Dermis microvascular lymphatic vessel endothelial cell (primary cell): ENCODE measurements around the gene ENTPD2. TPM values are rescaled to one million over a fixed set of nuclear protein-coding genes. Genes with fewer than 3 reads are reported as not detected.

Experiments used
- DNase-seq, 2 donors: peaks; one replicate each; pipeline versions ENCODE4 v3.0.0 to v3.0.0-alpha.2; 2010; ENCODE audit warnings: low read depth in 2 of 2
- total RNA-seq: library from RNA; depleted of rRNA; stranded (reverse); fragments of >200 nt; gene quantifications from 2 replicates; pipeline ENCODE4 v1.2.1, GENCODE V29; 2014

Gene ENTPD2
- total RNA-seq = not detected in 2 replicates

- no peak for DNase-seq
These were observed at the start of gene ENTPD2 for GRCh38 chr9:137053944-137054931. TSS of gene ENTPD2 (minus strand) at chr9:137054061. CDS start at chr9:137053997, 64 bp downstream.

DNA sequence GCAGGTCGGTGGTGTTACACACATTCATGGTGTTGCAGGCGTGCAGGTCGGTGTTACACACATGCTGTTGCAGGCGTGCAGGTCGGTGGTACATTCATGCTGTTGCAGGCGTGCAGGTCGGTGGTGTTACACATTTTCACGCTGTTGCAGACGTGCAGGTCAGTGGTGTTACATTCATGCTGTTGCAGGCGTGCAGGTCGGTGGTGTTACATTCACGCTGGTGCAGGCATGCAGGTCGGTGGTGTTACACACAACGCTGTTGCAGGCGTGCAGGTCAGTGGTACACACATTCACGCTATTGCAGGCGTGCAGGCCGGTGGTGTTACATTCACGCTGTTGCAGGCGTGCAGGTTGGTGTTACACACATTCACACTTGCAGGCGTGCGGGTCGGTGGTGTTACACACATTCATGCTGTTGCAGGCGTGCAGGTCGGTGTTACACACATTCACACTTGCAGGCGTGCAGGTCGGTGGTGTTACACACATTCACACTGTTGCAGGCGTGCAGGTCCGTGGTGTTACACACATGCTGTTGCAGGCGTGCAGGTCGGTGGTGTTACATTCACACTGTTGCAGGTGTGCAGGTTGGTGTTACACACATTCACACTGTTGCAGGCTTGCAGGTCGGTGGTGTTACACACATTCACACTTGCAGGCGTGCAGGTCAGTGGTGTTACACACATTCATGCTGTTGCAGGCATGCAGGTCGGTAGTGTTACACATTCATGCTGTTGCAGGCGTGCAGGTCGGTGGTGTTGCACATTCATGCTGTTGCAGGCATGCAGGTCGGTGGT is 49.5 kb upstream of the ENTPD2 start:
- no peak for DNase-seq

GRCh38 chr9:137099231-137099630 is 45.4 kb upstream of the ENTPD2 start:
- no peak for DNase-seq

DNA sequence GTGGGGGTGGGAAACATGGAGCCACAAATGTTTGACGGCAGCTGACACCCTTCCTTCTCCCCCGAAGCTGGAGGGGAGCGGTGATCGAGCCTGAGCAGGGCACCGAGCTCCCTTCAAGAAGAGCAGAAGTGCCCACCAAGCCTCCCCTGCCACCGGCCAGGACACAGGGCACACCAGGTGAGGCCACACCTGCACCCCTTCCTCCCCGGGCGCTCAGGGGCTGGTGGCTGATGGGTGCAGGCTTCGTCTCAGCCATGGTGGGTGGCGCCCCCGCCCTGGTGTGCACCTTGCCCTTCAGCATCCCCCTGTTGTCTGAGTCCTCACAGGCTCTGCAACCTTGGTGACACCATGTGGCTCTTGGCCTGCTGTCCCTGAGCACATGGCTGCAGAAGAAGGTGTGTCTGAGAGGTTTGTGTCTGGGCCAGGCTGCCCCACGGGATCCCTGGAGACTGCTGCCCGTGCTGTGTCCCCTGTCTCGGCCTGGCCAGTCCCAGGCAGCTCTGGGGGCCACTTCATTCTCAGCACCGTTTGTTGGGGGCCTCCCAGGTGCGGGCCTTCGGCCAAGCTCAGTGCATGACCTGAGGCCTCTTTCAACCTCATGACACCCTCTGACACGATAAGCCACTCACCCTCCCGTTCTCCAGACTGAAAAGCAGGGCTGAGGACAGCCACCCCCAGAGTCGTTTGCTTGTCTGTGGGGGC is 44.1 kb upstream of the ENTPD2 start:
- no peak for DNase-seq

DNA sequence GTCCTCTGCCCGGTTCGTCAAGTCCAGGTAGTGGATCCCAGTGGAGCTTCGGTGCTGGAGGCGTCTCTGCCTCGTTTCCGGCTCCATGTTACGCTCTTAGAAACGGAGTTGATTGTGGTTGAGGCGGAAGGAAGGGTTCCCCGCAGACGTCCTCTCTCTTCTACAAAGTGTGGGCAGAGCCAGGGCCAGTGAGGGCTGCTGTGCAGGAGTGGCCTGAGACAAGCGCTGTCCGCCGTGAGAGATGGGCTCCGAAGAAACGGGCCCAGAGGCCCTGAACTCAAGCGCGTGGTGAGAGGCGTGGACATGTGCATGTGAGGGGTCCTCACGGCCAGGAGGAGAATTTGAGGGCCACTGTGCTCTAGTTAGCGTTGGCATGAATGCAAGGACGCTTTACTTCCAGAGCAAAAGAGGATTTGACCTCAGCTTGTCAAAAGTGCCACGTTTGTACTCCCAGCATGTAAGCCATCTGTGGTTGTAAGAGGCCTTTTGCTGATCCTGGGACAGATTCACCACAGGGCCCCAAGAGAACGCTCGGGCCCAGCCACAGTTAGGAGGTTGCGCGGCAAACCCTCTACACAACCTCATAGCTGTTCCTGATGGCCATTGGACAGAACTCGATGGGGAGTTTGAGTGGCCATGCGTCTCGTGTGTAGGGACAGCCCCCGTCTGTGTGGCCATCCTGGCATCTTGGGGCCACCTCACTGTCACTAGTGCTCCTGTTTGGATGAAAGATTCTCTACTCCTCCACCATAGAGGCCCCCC is 43.1 kb upstream of the ENTPD2 start:
- DNase-seq = no peak

DNA sequence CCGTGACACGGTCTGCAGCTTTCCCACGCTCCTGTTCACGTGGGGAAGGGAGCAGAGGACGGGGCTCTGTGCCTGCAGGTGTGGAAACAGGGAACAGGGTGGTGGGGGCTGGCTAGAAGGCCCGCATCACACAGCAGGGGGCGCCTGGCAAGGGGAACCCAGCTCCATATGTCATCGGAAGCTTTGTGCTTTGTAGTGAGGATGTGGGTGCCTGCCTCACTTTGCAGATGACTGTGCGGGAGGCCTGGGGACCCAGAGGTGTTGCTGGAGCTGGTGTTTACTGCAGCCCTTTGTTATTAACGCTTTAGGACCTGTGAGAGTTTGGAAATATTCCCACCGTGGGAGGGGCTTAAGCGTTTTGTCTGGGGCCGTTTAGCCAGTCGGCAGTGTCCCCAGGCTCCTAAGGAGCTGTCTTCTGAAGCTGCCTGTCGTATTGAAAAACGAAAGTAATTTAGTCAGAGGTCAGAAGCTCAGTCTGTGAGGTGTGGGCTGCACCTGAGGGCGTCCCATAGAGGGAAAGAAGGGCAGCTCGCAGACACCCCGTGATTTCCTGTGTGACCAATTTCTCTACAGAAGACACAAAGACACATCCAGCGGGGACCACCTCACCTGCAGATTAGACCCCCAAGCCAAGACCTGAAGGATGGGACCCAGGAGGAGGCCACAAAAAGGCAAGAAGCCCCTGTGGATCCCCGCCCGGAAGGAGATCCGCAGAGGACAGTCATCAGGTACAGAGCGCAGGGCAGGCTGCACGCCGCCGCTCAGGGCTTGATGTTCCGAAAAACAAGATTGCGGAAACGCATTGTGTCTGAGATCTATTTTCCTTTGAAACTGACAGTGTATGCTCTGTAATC is 42.0 kb upstream of the ENTPD2 start:
- peak in 1 of 2 donors; percentile 25 for DNase-seq

GRCh38 chr9:137089232-137089947 is 35.5 kb upstream of the ENTPD2 start:
- no peak for DNase-seq

- DNase-seq = no peak
These were observed 34.3 kb upstream of the ENTPD2 start for GRCh38 chr9:137088121-137088520.

GRCh38 chr9:137087409-137087925 is 33.6 kb upstream of the ENTPD2 start:
- peak in 1 of 2 donors; percentile 12 for DNase-seq

DNA sequence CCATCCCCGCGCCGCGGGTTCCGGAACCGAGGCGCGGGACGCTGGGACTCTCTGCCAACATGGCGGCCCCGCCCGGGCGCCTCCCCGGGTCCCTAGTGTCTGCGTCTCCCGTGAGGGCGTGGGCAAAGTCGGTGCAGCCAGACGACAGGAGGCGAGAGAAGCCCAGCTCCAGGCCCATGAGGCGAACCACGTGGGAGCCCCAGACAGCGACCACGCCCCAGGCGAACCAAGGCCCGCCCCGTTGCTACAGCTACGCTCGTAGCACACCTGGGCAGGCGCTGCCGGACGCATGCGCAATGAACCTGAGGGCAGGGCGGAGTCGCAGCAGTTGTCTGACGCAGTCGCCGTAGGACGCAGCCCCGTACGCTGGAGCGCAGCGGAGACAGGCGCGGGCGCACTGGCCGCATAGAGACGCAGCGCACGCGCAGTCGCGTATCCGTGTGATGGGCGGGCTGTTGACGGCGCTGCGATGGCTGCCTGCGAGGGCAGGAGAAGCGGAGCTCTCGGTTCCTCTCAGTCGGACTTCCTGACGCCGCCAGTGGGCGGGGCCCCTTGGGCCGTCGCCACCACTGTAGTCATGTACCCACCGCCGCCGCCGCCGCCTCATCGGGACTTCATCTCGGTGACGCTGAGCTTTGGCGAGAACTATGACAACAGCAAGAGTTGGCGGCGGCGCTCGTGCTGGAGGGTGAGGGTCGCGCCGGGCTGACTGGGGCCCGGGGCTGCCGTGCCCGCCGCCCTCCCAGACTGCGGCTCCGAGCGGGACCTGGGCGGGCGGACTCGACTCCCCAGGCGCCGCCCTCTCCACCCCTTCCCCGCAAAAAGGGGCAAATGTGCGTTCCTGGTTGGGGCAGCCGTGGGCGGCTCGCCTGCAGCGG is 32.9 kb upstream of the ENTPD2 start, which contains the start of gene MAN1B1:
Gene MAN1B1 (plus strand): TSS at position 455 of the 878 bp plus-strand sequence. CDS start 15 bp downstream, at position 470.
- DNase-seq = peak; percentile 97 to 99

DNA sequence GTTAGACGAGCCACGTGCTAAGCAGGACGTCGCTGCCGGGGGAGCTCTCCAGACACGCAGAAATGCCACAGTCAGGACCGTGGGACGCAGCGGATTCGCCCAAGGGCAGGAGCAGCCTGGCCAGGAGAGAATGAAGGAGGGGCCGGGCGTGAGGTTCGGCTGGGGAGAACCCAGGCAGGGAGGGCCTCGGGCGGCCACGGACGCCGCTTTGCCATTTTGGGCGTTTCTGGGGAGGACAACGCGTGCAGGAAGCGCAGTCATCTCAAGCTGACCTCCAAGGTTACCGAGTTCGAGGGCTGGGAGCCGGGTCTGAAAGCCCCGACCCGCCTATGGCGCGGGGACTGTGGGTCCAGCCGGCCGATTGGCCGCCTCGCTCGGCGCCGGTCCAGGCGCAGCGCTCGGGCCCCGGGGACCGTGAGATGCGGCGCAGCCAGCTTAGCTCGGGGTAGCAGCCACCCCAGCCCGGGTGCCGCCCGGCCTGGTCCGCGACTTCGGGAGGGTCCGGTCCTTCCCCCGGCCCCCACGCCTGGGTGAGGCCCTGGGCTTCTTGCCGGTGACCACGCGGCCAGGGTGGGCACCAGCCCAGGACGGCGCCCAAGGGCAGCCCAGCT is 32.2 kb upstream of the ENTPD2 start:
- DNase-seq = peak in 1 of 2 donors; percentile 37

GRCh38 chr9:137084526-137084925 is 30.7 kb upstream of the ENTPD2 start:
- DNase-seq = no peak

DNA sequence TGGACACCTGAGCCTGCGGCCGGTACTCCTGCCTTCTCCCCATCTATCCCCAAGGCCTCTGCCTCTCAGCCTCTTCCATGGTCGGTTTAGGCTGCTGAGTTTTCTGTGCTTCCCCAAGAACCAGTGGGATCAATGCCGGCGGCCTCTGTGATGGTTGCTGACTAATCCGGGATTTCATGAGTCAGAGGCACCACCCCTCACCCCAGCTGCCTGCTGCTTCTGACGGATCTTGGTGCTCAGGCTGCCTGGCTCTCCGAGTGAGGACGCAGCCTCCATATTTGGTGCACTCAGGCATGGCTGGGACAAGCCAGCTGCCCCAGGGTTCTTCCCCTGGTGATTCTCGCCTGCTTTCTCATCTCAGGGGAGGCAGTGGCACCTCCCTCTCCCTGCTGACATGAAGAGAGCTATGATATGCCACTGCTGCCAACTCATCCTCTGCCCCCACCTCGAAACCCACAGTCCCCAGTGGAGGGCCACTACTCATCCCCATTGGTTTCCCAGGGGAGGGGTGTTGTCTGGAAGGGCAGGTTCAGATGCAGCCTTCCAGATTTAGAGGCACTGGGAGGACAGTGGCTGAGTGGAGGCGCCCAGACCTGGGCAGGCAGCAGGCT is 29.6 kb upstream of the ENTPD2 start:
- DNase-seq = peak in 1 of 2 donors; percentile 88

GRCh38 chr9:137082925-137083290 is 29.0 kb upstream of the ENTPD2 start:
- DNase-seq = no peak

GRCh38 chr9:137082222-137082924 is 28.5 kb upstream of the ENTPD2 start:
- DNase-seq = no peak
